ENCODE measurements around the gene PANX2. TPM values are rescaled to one million over a fixed set of nuclear protein-coding genes. Genes with fewer than 3 reads are reported as not detected.
"Not testable (repeated sequence)": the region's sequence is repeated elsewhere in the genome, so short reads cannot be mapped to it uniquely, and the experiment has no call there.

Gene PANX2
- total RNA-seq, 2 experiments from 2014 or later: 1.1 to 1.4 TPM

- POLR2A ChIA-PET: not testable (repeated sequence)
- CTCF ChIA-PET: interaction anchor here (1.5 to 5.4 kb wide), 2 partner anchors 56 to 71 kb away, joined by 3 to 35 read pairs; no protein-coding TSS in a partner anchor
These were observed 34.5 kb downstream of the PANX2 start for GRCh38 chr22:50204998-50205397.

GRCh38 chr22:50205781-50206569 is 35.4 kb downstream of the PANX2 start:
- POLR2A ChIA-PET: no interaction called here
- CTCF ChIA-PET: interaction anchor here (1.0 to 5.4 kb wide), 7 partner anchors 13 to 70 kb away, joined by 3 to 35 read pairs (median 5); no protein-coding TSS in a partner anchor

GRCh38 chr22:50206599-50206998 is 36.1 kb downstream of the PANX2 start:
- POLR2A ChIA-PET: no interaction called here

GRCh38 chr22:50207383-50208140 is 37.0 kb downstream of the PANX2 start:
- CTCF ChIA-PET: interaction anchor here (0.7 to 5.4 kb wide), 5 partner anchors 18 to 58 kb away, joined by 3 to 35 read pairs (median 5); no protein-coding TSS in a partner anchor
- POLR2A ChIA-PET: no interaction called here

More at GRCh38 chr22:50206599-50206998, 36.1 kb downstream of the PANX2 start:
- CTCF ChIA-PET: interaction anchor here (0.7 to 5.4 kb wide), 7 partner anchors 13 to 57 kb away, joined by 3 to 35 read pairs (median 5); no protein-coding TSS in a partner anchor

- CTCF ChIA-PET: interaction anchor here (0.9 to 5.4 kb wide), 4 partner anchors 14 to 59 kb away, joined by 3 to 35 read pairs (median 4); no protein-coding TSS in a partner anchor
- POLR2A ChIA-PET: no interaction called here
These were observed 38.0 kb downstream of the PANX2 start for GRCh38 chr22:50208430-50208938.

GRCh38 chr22:50208939-50209892 is 38.7 kb downstream of the PANX2 start:
- ChIA-PET POLR2A (no interaction called here), CTCF (interaction anchor here (0.9 to 5.4 kb wide), 4 partner anchors 13 to 60 kb away, joined by 3 to 35 read pairs (median 4); no protein-coding TSS in a partner anchor)

GRCh38 chr22:50209893-50210292 is 39.4 kb downstream of the PANX2 start:
- POLR2A ChIA-PET: no interaction called here
- CTCF ChIA-PET: interaction anchor here (1.1 kb wide), 1 partner anchor 61 kb away, joined by 4 read pairs; no protein-coding TSS in a partner anchor

GRCh38 chr22:50210378-50211139 is 40.0 kb downstream of the PANX2 start:
- POLR2A ChIA-PET: no interaction called here
- CTCF ChIA-PET: interaction anchor here (0.6 to 1.1 kb wide), 2 partner anchors 61 to 85 kb away, joined by 4 to 5 read pairs; no protein-coding TSS in a partner anchor

- CTCF ChIA-PET: interaction anchor here (0.6 to 1.7 kb wide), 3 partner anchors 20 to 84 kb away, joined by 4 to 5 read pairs (median 5); no protein-coding TSS in a partner anchor
- POLR2A ChIA-PET: no interaction called here
These were observed 40.6 kb downstream of the PANX2 start for GRCh38 chr22:50211147-50211546.

GRCh38 chr22:50213263-50213662 is 42.7 kb downstream of the PANX2 start:
- POLR2A ChIA-PET: no interaction called here
- CTCF ChIA-PET: no interaction called here

GRCh38 chr22:50215297-50216054 is 44.9 kb downstream of the PANX2 start:
- POLR2A ChIA-PET: no interaction called here
- CTCF ChIA-PET: interaction anchor here (0.6 to 2.3 kb wide), 2 partner anchors 66 to 276 kb away, joined by 3 to 7 read pairs; no protein-coding TSS in a partner anchor

- ChIA-PET CTCF (interaction anchor here (0.6 to 2.3 kb wide), 2 partner anchors 67 to 276 kb away, joined by 3 to 7 read pairs; no protein-coding TSS in a partner anchor), POLR2A (no interaction called here)
These were observed 45.6 kb downstream of the PANX2 start for GRCh38 chr22:50216055-50216683.

GRCh38 chr22:50216684-50217520 is 46.4 kb downstream of the PANX2 start:
- POLR2A ChIA-PET: interaction anchor here (0.6 kb wide), 1 partner anchor 14 kb away, joined by 9 read pairs; no protein-coding TSS in a partner anchor
- CTCF ChIA-PET: no interaction called here

GRCh38 chr22:50217543-50218152 is 47.1 kb downstream of the PANX2 start:
- CTCF ChIA-PET: interaction anchor here (1.3 kb wide), 1 partner anchor 27 kb away, joined by 5 read pairs; no protein-coding TSS in a partner anchor
- POLR2A ChIA-PET: no interaction called here
